CD4-positive, alpha-beta T cell treated with Interleukin-2 at 100 ng/mL for 4 hours (primary cell): ENCODE data around the gene TEDC1.

Experiments
- DNase-seq: peaks from one replicate; pipeline ENCODE4 v3.0.0-alpha.2; 2020; ENCODE audit warnings: low spot score

Gene TEDC1

GRCh38 chr14:105525861-105526775 lies 35.1 kb downstream of the TEDC1 start, which contains the start of gene TMEM121:
Gene TMEM121, plus strand, starts transcription at chr14:105526583. Its CDS starts 2,252 bp downstream, at chr14:105528835.
- no peak for DNase-seq

- DNase-seq, result no peak
Observed at GRCh38 chr14:105526776-105527380, 35.8 kb downstream of the TEDC1 start.

GRCh38 chr14:105527381-105527825 lies 36.4 kb downstream of the TEDC1 start:
- no peak for DNase-seq

- DNase-seq, result peak; percentile 81
Observed at GRCh38 chr14:105527826-105528585, 37.0 kb downstream of the TEDC1 start.

- no peak for DNase-seq
Observed at GRCh38 chr14:105528586-105529318, 37.7 kb downstream of the TEDC1 start.

GRCh38 chr14:105529319-105529568 lies 38.2 kb downstream of the TEDC1 start:
- DNase-seq, result no peak

- DNase-seq, result peak; percentile 21
Observed at GRCh38 chr14:105529569-105530284, 38.7 kb downstream of the TEDC1 start.

GRCh38 chr14:105530285-105531087 lies 39.4 kb downstream of the TEDC1 start:
- DNase-seq, result no peak

- DNase-seq, result no peak
Observed at GRCh38 chr14:105531088-105531893, 40.2 kb downstream of the TEDC1 start.

GRCh38 chr14:105531894-105532623 lies 41.0 kb downstream of the TEDC1 start:
- no peak for DNase-seq

- no peak for DNase-seq
Observed at GRCh38 chr14:105532735-105533141, 41.7 kb downstream of the TEDC1 start.

GRCh38 chr14:105533391-105533790 lies 42.3 kb downstream of the TEDC1 start:
- DNase-seq, result no peak

GRCh38 chr14:105533811-105534498 lies 42.9 kb downstream of the TEDC1 start:
- DNase-seq, result no peak

GRCh38 chr14:105534586-105534985 lies 43.5 kb downstream of the TEDC1 start:
- DNase-seq, result no peak

GRCh38 chr14:105536051-105536450 lies 45.0 kb downstream of the TEDC1 start:
- DNase-seq, result no peak

- DNase-seq, result no peak
Observed at GRCh38 chr14:105536691-105537579, 45.9 kb downstream of the TEDC1 start.
